Activated CD8-positive, alpha-beta memory T cell treated with anti-CD3 and anti-CD28 coated beads, Interleukin-2, amount 10 ng/mL, durations not matched to agents 7 days and 5 days (primary cell): ENCODE measurements around the gene APP. TPM values are rescaled to one million over a fixed set of nuclear protein-coding genes. Genes with fewer than 3 reads are reported as not detected.

Experiments used
- ATAC-seq: fragments of 150-1000 bp; cut with Tn5 transposase; one replicate; pipeline ENCODE4 v1.10.0; 2021; ENCODE audit warnings: moderate library complexity
- CTCF ChIA-PET: fragments of 350-600 bp; sonication (Branson Sonifier 250); formaldehyde crosslinking; loops from one replicate; lab custom pipeline; 2021; ENCODE audit warnings: antibody characterized with exemption; lab: Charles Lee
- DNase-seq: peaks from one replicate; pipeline ENCODE4 v3.0.0-alpha.2; 2020
- H3K27ac Mint-ChIP-seq: one replicate; pipeline ENCODE4 v1.8.0; 2021; ENCODE audit warnings: mild to moderate bottlenecking, mixed read lengths
- H3K27me3 Mint-ChIP-seq: one replicate; pipeline ENCODE4 v1.8.0; 2021; ENCODE audit warnings: mixed read lengths
- H3K36me3 Mint-ChIP-seq: one replicate; pipeline ENCODE4 v1.8.0; 2021; ENCODE audit warnings: mild to moderate bottlenecking, mixed read lengths
- H3K4me1 Mint-ChIP-seq: one replicate; pipeline ENCODE4 v1.8.0; 2021; ENCODE audit warnings: mixed read lengths
- H3K4me3 Mint-ChIP-seq: one replicate; pipeline ENCODE4 v1.8.0; 2021; ENCODE audit warnings: mild to moderate bottlenecking, moderate library complexity, mixed read lengths
- H3K9me3 Mint-ChIP-seq: one replicate; pipeline ENCODE4 v1.8.0; 2022; ENCODE audit warnings: low read depth, mixed read lengths
- total RNA-seq, 2 experiments: library from RNA; stranded (reverse); gene quantifications; one replicate each; pipeline ENCODE4 v1.2.3, GENCODE V29; 2021

Gene APP
- 10 to 100 TPM; 11.2 to 25.1 TPM for total RNA-seq

GRCh38 chr21:26170471-26171257 is at the start of gene APP:
APP (minus strand) TSS chr21:26170770; CDS start chr21:26170620, 150 bp downstream.
- CTCF ChIA-PET = interaction anchor here (0.6 to 1.8 kb wide), 10 partner anchors 8 to 369 kb away, joined by 3 to 8 read pairs (median 3); no protein-coding TSS in a partner anchor
- H3K4me3 Mint-ChIP-seq = peak within 1 kb of the TSS; percentile 73

DNA sequence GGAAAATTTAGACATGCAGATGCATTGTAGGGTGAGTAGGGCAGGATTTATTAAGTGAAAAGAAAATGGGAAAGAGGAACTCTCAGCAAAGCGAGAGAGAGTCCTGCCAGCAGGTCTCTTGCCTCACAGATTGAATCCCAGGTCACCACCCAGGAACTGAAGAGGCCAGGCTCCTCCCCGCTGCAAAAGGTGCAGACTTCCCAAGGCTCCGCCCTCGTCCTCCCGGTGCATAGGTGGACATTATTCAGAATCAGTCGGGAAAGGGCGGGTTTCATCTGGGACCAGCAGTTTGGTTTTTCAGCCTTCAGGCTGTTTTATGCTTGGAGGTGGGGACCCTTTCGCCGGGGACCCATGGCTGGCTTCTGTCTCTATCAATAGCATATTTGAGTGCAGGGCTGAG is 41.6 kb upstream of the APP start:
- Mint-ChIP-seq H3K27ac (no peak overlapping the region), H3K9me3 (no peaks in the 10 kb centered on the region), H3K4me3 (no peak overlapping the region), H3K36me3 (no peaks in the 10 kb centered on the region), H3K27me3 (no peaks in the 10 kb centered on the region), H3K4me1 (no peaks in the 10 kb centered on the region)
- DNase-seq (no peak), ATAC-seq (no peak)
- CTCF ChIA-PET = no interaction called here

More at GRCh38 chr21:26170471-26171257, at the start of gene APP:
- H3K36me3 Mint-ChIP-seq = no peaks in the 10 kb centered on the region
- peaks cover 32% of the 10 kb centered on the region for H3K27me3 Mint-ChIP-seq
- peak; percentile 81 for DNase-seq
- H3K27ac Mint-ChIP-seq = no peak within 1 kb of the TSS
- H3K4me1 Mint-ChIP-seq = peaks cover 17% of the 10 kb centered on the region
- ATAC-seq = peak; percentile 87
- H3K9me3 Mint-ChIP-seq = no peaks in the 10 kb centered on the region

DNA sequence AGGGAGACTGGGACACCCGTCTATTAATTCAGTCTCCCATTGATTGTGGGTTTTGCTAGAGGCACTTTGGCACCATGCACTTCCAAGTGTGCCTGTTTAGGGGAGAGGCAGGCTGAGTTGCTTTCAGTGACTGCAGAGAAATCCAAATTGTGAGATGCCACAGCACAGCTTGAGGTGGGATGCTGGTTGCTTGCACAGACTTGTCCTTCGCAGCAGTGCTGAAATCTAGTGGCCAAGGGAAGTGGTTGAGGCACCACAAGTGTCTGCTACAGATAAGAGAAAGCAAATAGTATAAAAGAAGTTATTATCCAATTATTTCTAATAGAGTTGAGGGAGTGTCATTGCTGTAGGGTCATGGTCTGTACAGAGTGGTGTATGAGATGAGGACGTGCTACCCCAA is 40.0 kb upstream of the APP start:
- no peak overlapping the region for H3K27ac Mint-ChIP-seq
- no peaks in the 10 kb centered on the region for H3K9me3 Mint-ChIP-seq
- ATAC-seq (no peak), DNase-seq (no peak)
- no peaks in the 10 kb centered on the region for H3K4me1 Mint-ChIP-seq
- no peaks in the 10 kb centered on the region for H3K27me3 Mint-ChIP-seq
- H3K36me3 Mint-ChIP-seq = no peaks in the 10 kb centered on the region
- no peak overlapping the region for H3K4me3 Mint-ChIP-seq
- CTCF ChIA-PET = no interaction called here

DNA sequence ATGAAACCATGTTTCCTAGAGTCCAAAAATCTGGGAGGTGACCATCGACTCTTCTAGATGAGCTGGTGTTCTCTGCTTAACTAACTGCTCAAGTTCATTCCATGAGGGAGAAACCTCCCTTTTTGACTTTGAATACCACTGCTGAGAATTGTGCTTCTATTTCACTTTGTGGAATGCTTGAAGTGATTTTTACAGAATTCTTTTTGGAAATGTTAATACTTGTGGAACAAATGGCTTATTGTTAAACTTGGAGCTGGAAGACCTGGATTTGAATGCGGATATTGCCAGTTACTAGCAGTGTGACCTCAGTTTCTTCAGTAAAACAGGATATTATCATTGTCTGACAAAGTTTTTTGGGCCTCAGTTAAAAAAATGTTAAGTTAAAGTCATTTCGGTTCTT is 36.5 kb upstream of the APP start:
- Mint-ChIP-seq H3K9me3 (no peaks in the 10 kb centered on the region), H3K27ac (no peak overlapping the region), H3K4me1 (no peaks in the 10 kb centered on the region), H3K36me3 (no peaks in the 10 kb centered on the region), H3K27me3 (no peaks in the 10 kb centered on the region), H3K4me3 (no peak overlapping the region)
- no peak for DNase-seq
- CTCF ChIA-PET = interaction anchor here (0.7 kb wide), 1 partner anchor 260 kb away, joined by 4 read pairs; no protein-coding TSS in a partner anchor
- no peak for ATAC-seq

DNA sequence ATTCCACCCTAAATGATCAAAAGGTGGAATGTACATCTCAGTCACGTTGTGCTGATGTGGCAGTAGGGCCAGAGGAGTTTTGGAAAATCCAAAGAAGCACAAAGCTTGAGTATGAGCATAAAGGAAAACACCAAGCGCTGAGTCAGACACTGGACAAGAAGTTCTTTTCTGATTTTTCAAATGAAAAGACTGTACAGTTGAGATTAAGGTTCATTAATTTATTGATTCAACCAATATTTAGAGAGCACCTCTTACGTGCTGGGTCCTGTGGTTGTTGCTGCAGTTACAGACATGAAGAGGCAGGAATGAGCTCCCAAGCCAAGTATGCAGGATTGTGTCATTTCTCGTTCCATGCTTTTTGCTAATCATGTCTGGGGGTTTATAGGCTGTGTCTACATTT is 28.9 kb upstream of the APP start:
- DNase-seq (no peak), ATAC-seq (no peak)
- CTCF ChIA-PET = no interaction called here
- H3K27me3 Mint-ChIP-seq = no peaks in the 10 kb centered on the region
- no peak overlapping the region for H3K4me3 Mint-ChIP-seq
- no peaks in the 10 kb centered on the region for H3K36me3 Mint-ChIP-seq
- H3K9me3 Mint-ChIP-seq = no peaks in the 10 kb centered on the region
- no peaks in the 10 kb centered on the region for H3K4me1 Mint-ChIP-seq
- H3K27ac Mint-ChIP-seq = no peak overlapping the region

DNA sequence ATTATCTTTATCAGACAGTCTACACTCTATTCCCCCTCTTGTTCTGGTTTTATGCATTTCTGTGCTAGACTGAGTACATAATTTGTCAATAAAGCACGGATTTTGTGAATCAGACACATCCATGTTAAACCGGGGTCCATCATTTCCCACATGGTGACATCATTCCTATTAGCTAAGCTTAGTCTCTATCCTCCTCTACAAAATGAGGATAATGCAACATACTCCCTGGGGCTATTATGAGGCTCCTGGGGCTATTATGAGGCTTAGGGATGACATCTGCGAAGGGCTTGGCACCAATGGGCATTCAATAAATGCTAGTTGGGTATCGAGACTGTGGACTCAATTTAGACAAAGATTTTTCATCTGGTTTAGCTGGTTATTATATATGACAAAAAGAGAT is 25.1 kb upstream of the APP start:
- Mint-ChIP-seq H3K9me3 (no peaks in the 10 kb centered on the region), H3K27me3 (no peaks in the 10 kb centered on the region), H3K4me1 (no peaks in the 10 kb centered on the region), H3K27ac (no peak overlapping the region), H3K36me3 (no peaks in the 10 kb centered on the region), H3K4me3 (no peak overlapping the region)
- ATAC-seq (no peak), DNase-seq (no peak)
- CTCF ChIA-PET = no interaction called here

- no peaks in the 10 kb centered on the region for H3K4me1 Mint-ChIP-seq
- H3K4me3 Mint-ChIP-seq = no peak overlapping the region
- DNase-seq = no peak
- no peaks in the 10 kb centered on the region for H3K9me3 Mint-ChIP-seq
- no peak overlapping the region for H3K27ac Mint-ChIP-seq
- CTCF ChIA-PET = no interaction called here
- ATAC-seq = no peak
- H3K27me3 Mint-ChIP-seq = no peaks in the 10 kb centered on the region
- H3K36me3 Mint-ChIP-seq = no peaks in the 10 kb centered on the region
These were observed 24.3 kb upstream of the APP start for GRCh38 chr21:26194811-26195251.

DNA sequence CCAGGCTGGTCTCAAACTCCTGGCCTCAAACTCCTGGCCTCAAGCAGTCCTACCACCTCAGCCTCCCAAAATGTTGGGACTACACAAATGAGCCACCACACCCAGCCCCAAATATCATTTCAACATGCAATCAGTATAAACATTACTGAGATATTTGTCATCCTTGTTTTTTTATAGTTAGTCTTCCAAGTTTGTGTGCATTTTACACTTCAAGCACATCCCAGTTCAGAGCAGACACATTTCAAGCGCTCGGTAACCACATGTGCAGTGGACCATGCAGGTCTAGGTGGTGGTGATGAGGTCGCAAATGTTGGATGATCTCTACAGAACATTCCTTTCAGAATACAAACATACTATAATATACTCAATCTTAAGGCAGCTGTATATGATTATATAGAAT is 23.8 kb upstream of the APP start:
- Mint-ChIP-seq H3K36me3 (no peaks in the 10 kb centered on the region), H3K27ac (no peak overlapping the region), H3K4me3 (no peak overlapping the region), H3K4me1 (no peaks in the 10 kb centered on the region), H3K9me3 (no peaks in the 10 kb centered on the region), H3K27me3 (no peaks in the 10 kb centered on the region)
- CTCF ChIA-PET = no interaction called here
- DNase-seq = no peak
- no peak for ATAC-seq

DNA sequence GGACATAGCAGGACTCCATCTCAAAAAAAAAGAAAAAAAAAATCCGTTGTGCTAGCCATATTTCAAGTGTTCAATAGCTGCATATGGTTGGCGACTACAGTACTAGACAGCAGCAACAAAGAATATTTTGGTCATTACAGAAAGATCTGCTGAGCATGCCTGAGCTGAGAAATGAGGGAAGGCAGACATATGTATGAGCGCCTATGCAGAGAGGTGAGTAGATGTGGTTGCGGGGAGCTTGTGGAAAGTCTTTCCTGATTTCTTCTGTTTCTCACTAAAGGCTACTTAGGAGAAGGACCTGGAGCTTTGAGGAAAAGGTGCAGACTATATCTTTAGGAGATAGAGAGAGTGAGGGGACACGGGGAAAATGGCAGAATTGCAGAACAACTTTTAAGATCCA is 21.0 kb upstream of the APP start:
- no peak for ATAC-seq
- no peak overlapping the region for H3K27ac Mint-ChIP-seq
- no peaks in the 10 kb centered on the region for H3K36me3 Mint-ChIP-seq
- no peak overlapping the region for H3K4me3 Mint-ChIP-seq
- no peaks in the 10 kb centered on the region for H3K9me3 Mint-ChIP-seq
- no peak for DNase-seq
- CTCF ChIA-PET = interaction anchor here (0.6 kb wide), 1 partner anchor 324 kb away, joined by 3 read pairs; no protein-coding TSS in a partner anchor
- H3K27me3 Mint-ChIP-seq = no peaks in the 10 kb centered on the region
- no peaks in the 10 kb centered on the region for H3K4me1 Mint-ChIP-seq

DNA sequence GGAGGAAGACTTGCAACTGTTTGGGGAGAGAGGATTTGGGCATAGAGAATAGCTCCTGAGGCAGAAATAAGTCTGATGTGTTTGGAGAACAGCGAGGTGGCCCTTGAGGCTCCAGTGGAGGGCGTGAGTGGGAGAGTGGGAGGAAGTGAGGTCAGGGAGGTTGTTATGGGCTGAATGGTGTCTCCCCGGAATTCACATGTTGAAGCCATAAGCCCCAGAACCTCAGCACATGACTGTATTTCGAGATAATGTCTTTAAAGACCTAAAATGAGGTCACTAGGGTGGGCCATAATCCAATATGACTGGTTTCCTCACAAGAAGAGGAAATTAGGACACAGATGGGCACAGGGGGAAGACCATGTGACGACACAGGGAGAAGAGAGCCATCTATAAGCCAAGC is 17.9 kb upstream of the APP start:
- H3K4me3 Mint-ChIP-seq = no peak overlapping the region
- H3K27ac Mint-ChIP-seq = no peak overlapping the region
- CTCF ChIA-PET = no interaction called here
- no peaks in the 10 kb centered on the region for H3K36me3 Mint-ChIP-seq
- DNase-seq (no peak), ATAC-seq (no peak)
- H3K27me3 Mint-ChIP-seq = no peaks in the 10 kb centered on the region
- H3K4me1 Mint-ChIP-seq = no peaks in the 10 kb centered on the region
- no peaks in the 10 kb centered on the region for H3K9me3 Mint-ChIP-seq

DNA sequence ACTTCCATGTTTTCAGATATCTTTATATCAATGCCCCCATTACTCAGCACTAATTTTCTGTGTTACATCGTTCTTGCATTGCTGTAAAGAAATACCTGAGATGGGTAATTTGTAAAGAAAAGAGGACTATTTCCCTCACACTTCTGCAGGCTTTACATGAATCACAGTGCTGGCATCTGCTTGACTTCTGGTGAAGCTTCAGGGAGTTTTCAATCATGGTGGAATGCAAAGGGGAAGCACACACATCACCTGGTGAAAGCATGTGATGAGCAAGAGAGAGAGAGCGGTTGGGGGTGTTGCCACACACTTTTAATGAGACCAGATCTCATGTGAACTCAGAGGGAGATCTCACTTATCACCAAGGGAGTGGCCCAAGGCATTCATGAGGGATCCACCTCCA is 14.9 kb upstream of the APP start:
- Mint-ChIP-seq H3K27me3 (no peaks in the 10 kb centered on the region), H3K27ac (no peak overlapping the region), H3K36me3 (no peaks in the 10 kb centered on the region), H3K9me3 (no peaks in the 10 kb centered on the region), H3K4me3 (no peak overlapping the region), H3K4me1 (no peaks in the 10 kb centered on the region)
- CTCF ChIA-PET = no interaction called here
- DNase-seq = no peak
- ATAC-seq = no peak

GRCh38 chr21:26185021-26185420 is 14.5 kb upstream of the APP start:
- ATAC-seq = no peak
- no peaks in the 10 kb centered on the region for H3K27me3 Mint-ChIP-seq
- H3K27ac Mint-ChIP-seq = no peak overlapping the region
- H3K4me3 Mint-ChIP-seq = no peak overlapping the region
- CTCF ChIA-PET = no interaction called here
- DNase-seq = no peak
- H3K9me3 Mint-ChIP-seq = no peaks in the 10 kb centered on the region
- H3K4me1 Mint-ChIP-seq = no peaks in the 10 kb centered on the region
- no peaks in the 10 kb centered on the region for H3K36me3 Mint-ChIP-seq

GRCh38 chr21:26179501-26179900 is 8.9 kb upstream of the APP start:
- H3K27ac Mint-ChIP-seq = no peak overlapping the region
- CTCF ChIA-PET = interaction anchor here (0.7 kb wide), 1 partner anchor 195 kb away, joined by 3 read pairs; no protein-coding TSS in a partner anchor
- H3K4me3 Mint-ChIP-seq = no peak overlapping the region
- peaks cover 4% of the 10 kb centered on the region for H3K27me3 Mint-ChIP-seq
- H3K9me3 Mint-ChIP-seq = no peaks in the 10 kb centered on the region
- no peak for ATAC-seq
- DNase-seq = no peak
- H3K4me1 Mint-ChIP-seq = no peaks in the 10 kb centered on the region
- H3K36me3 Mint-ChIP-seq = no peaks in the 10 kb centered on the region

GRCh38 chr21:26177746-26178426 is 7.3 kb upstream of the APP start:
- Mint-ChIP-seq H3K9me3 (no peaks in the 10 kb centered on the region), H3K27me3 (peaks cover 4% of the 10 kb centered on the region), H3K27ac (no peak overlapping the region), H3K36me3 (no peaks in the 10 kb centered on the region), H3K4me3 (no peak overlapping the region), H3K4me1 (no peaks in the 10 kb centered on the region)
- DNase-seq (no peak), ATAC-seq (no peak)
- CTCF ChIA-PET = no interaction called here
